ENCODE data around the gene PRPS1.

- TF ChIP-seq ARID5B (CRISPR knock-in tag; IDR thresholded peaks at IDR 0.05): no peak
- TF ChIP-seq CHD2 (IDR thresholded peaks at IDR 0.05; ENCODE audit: low read depth, low read length): no peak
- TF ChIP-seq MXD3 (CRISPR knock-in tag; IDR thresholded peaks at IDR 0.05): no peak
- TF ChIP-seq HNF4G (IDR thresholded peaks at IDR 0.05; ENCODE audit: borderline replicate concordance, low read depth, low read length): no peak
- TF ChIP-seq HNF4G (CRISPR knock-in tag; IDR thresholded peaks at IDR 0.05; ENCODE audit: borderline replicate concordance, low read depth): no peak
- TF ChIP-seq TBL1XR1 (IDR thresholded peaks at IDR 0.05; ENCODE audit: borderline replicate concordance, low read length, partially characterized antibody): no peak
- TF ChIP-seq SUZ12 (IDR thresholded peaks at IDR 0.05; ENCODE audit: low read depth, low read length): no peak
- TF ChIP-seq RAD21 (CRISPR knock-in tag; IDR thresholded peaks at IDR 0.05): no peak
- no peak for TF ChIP-seq GATA4 (IDR thresholded peaks at IDR 0.05; ENCODE audit: borderline replicate concordance, low read depth)
- no peak for TF ChIP-seq CTCF (CRISPR knock-in tag; IDR thresholded peaks at IDR 0.05)
- TF ChIP-seq NCOA2 (CRISPR knock-in tag; IDR thresholded peaks at IDR 0.05): no peak
- no peak for TF ChIP-seq ZBTB10 (CRISPR knock-in tag; IDR thresholded peaks at IDR 0.05; ENCODE audit: borderline replicate concordance)
- no peak for TF ChIP-seq FOXK2 (IDR thresholded peaks at IDR 0.05)
- no peak for TF ChIP-seq ZFP36 (IDR thresholded peaks at IDR 0.05; ENCODE audit: borderline replicate concordance, low read depth, low read length, partially characterized antibody)
Measured at GRCh38 chrX:107610667-107611066, 17.6 kb upstream of the PRPS1 start.

All from HepG2 (cell line).